Measurements from ENCODE around the gene PDE6H. TPM values are rescaled to one million over a fixed set of nuclear protein-coding genes. Genes with fewer than 3 reads are reported as not detected.

The PDE6H gene
- total and polyA plus RNA-seq, 10 of the 15 experiments (the other 5 are each of a cell fraction or from before 2014, with no cell fraction given): 0.16 TPM; not detected in 9

DNA sequence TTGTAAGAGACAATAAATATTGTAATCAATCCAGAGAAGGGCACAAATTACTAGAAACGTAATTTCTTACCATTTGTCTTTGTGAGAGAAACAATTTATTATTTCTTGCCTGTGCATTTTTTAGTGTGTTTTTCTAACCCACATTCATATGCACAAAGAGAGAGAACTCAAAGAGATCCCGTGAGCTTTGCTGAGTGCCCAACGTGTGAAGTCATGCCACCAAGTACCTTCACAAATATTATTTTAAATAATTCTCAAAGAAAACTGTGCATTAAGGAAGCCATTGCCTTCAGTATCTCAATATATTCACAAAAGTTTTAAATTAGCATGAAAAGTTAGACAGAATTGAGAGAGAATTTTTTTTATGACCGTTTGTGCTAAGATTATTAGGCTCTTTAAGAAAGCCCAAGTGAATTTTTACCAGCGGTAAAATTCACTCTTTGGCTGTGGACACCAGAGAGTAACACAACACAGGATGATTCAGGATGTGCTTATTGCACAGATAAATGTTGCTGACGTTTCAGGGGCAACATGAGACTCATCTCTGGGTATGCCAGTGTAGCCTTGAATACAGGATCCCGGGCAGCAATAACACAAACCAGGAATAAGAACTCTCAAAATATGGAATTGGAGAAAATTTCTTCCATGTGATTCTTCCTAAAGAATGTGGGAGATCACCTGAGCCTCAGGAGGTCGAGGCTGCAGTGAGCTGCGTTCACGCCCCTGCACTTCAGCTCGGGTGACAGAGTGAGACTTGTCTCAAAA, 14.3 kb upstream of the PDE6H start:
- Histone ChIP-seq H3K9me3 (replicated peaks; ENCODE audit: control insufficient read depth, insufficient read depth, low read length) (no peaks in the 10 kb centered on the region), H3K4me3 (peak overlapping the region; percentile 80), H2AFZ (ENCODE audit: control insufficient read depth, low read depth, low read length) (no peak overlapping the region), H3K4me2 (ENCODE audit: control insufficient read depth, insufficient read depth) (peak overlapping the region; percentile 85), H3K4me1 (ENCODE audit: control insufficient read depth, insufficient read depth, low read length) (peaks cover 18% of the 10 kb centered on the region), H3K9ac (ENCODE audit: control insufficient read depth, insufficient read depth, low read length) (peak overlapping the region; percentile 97), H3K36me3 (ENCODE audit: control insufficient read depth in 2 of 2, insufficient read depth in 2 of 2, low read length in 1 of 2) (no peaks in the 10 kb centered on the region), H3K27ac (ENCODE audit: control insufficient read depth, insufficient read depth) (peak overlapping the region; percentile 94), H3K79me2 (ENCODE audit: control insufficient read depth, insufficient read depth, low read length) (peaks cover 94% of the 10 kb centered on the region), H4K20me1 (ENCODE audit: control insufficient read depth, insufficient read depth) (no peaks in the 10 kb centered on the region), H3K27me3 (replicated peaks in 1 of 2; ENCODE audit: control insufficient read depth in 2 of 2, insufficient read depth in 2 of 2, low read length in 1 of 2) (no peaks in the 10 kb centered on the region)
- ChIA-PET SMC1A (ENCODE audit: uncharacterized antibody, unreplicated experiment) (interaction anchor here (1.1 to 4.5 kb wide), 11 partner anchors 8 to 187 kb away, joined by 4 to 33 read pairs (median 8); partner anchors contain the start of gene ERP27), CTCF (interaction anchor here (0.6 to 4.6 kb wide), 11 partner anchors 8 to 235 kb away, joined by 3 to 15 read pairs (median 3); partner anchors contain the start of gene ERP27), POLR2A (interaction anchor here (0.8 to 4.2 kb wide), 5 partner anchors 10 to 564 kb away, joined by 3 to 20 read pairs (median 4); partner anchors contain the start of genes C12orf60 and WBP11), RAD21 (ENCODE audit: unreplicated experiment) (interaction anchor here (0.6 to 4.7 kb wide), 7 partner anchors 6 to 537 kb away, joined by 3 to 25 read pairs (median 4); a partner anchor contains a TSS)
- intact Hi-C loops (cut with micrococcal nuclease; ENCODE audit: unreplicated experiment) (loop anchor here (5.0 to 10.0 kb wide), 3 partner anchors 344 to 826 kb away; partner anchors contain the start of gene EPS8), in situ Hi-C loops (cut with MboI) (loop anchor here (10.0 to 25.0 kb wide), 3 partner anchors 184 to 571 kb away; a partner anchor contains a TSS)
- FAIRE-seq: no peak
- BruUV-seq (replicated peaks): no TSS peak
- DNase-seq (ENCODE audit: low read depth, low spot score): no peak
- 4% methylated on average over 11 of the region's 11 CpGs for WGBS (ENCODE audit: insufficient coverage, insufficient replicate concordance, low lambda C conversion rate, missing lambda C conversion rate)
- no peak for ATAC-seq
- TF ChIP-seq CREM (IDR thresholded peaks at IDR 0.05; ENCODE audit: low read depth): peak; percentile 52
- no peak for TF ChIP-seq GABPA (IDR thresholded peaks at IDR 0.05; ENCODE audit: low read depth)
- TF ChIP-seq JUNB (IDR thresholded peaks at IDR 0.05): no peak
- TF ChIP-seq, protein P1, sequence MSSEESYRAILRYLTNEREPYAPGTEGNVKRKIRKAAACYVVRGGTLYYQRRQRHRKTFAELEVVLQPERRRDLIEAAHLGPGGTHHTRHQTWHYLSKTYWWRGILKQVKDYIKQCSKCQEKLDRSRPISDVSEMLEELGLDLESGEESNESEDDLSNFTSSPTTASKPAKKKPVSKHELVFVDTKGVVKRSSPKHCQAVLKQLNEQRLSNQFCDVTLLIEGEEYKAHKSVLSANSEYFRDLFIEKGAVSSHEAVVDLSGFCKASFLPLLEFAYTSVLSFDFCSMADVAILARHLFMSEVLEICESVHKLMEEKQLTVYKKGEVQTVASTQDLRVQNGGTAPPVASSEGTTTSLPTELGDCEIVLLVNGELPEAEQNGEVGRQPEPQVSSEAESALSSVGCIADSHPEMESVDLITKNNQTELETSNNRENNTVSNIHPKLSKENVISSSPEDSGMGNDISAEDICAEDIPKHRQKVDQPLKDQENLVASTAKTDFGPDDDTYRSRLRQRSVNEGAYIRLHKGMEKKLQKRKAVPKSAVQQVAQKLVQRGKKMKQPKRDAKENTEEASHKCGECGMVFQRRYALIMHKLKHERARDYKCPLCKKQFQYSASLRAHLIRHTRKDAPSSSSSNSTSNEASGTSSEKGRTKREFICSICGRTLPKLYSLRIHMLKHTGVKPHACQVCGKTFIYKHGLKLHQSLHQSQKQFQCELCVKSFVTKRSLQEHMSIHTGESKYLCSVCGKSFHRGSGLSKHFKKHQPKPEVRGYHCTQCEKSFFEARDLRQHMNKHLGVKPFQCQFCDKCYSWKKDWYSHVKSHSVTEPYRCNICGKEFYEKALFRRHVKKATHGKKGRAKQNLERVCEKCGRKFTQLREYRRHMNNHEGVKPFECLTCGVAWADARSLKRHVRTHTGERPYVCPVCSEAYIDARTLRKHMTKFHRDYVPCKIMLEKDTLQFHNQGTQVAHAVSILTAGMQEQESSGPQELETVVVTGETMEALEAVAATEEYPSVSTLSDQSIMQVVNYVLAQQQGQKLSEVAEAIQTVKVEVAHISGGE (CRISPR knock-in tag; IDR thresholded peaks at IDR 0.05): no peak
- peak; percentile 36 to 38; a peak in 2 of 4 replicates for TF ChIP-seq BHLHE40 (IDR thresholded peaks at IDR 0.05; ENCODE audit: borderline replicate concordance in 1 of 2, low read depth in 2 of 2, low read length in 1 of 2)
- no peak for TF ChIP-seq RUNX3 (IDR thresholded peaks at IDR 0.05; ENCODE audit: low read length)
- peak; percentile 92 for TF ChIP-seq ATF7 (IDR thresholded peaks at IDR 0.05; ENCODE audit: low read depth)
- TF ChIP-seq CREB1 (IDR thresholded peaks at IDR 0.05; ENCODE audit: low read depth): 0 out of 2 replicates have a peak, but pooled peaks have one; percentile 12
